ENCODE measurements around the gene OPN3.
A peak's percentile ranks its signal among the peaks of the same experiment; 100 is the strongest.

The OPN3 gene

DNA sequence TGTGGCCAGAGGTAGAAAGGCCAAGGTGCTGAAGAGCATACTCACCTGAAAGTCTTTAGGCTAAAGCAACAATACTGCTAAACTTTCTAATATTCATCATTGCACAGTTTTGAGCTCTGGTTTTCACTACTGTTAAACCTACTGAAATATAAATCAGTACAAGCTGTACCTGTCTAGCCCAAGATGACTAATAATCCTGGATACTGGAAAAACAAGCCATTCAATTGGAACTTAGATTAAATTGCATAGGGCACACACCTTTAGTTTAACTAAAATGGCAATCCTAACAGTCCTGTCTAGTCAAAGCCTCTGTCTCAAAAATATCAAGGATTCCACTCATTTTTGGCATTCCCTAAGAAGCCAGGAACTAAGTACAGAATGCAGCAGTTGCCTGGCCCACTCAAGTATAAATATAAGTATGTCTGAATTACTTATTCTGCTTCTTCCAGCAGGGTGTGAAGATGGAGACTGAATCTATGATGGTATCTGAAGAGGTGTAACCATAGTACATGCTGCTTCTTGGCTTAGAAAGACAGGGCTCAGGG lies 3.1 kb downstream of the OPN3 start:
- Histone ChIP-seq H3K9ac (ENCODE audit: low read depth, low read length) (no peak overlapping the region), H3K27me3 (ENCODE audit: control insufficient read depth, insufficient read depth, low read length) (0 out of 2 replicates have a peak, but pooled peaks cover 3% of the 10 kb centered on the region), H3K9me3 (ENCODE audit: control insufficient read depth, insufficient read depth, low read length) (0 out of 2 replicates have a peak, but pooled peaks cover 10% of the 10 kb centered on the region), H3K4me1 (ENCODE audit: control insufficient read depth, insufficient read depth, low read length) (peaks cover 23% of the 10 kb centered on the region), H3K36me3 (ENCODE audit: control insufficient read depth, insufficient read depth, low read length) (peaks cover 44% of the 10 kb centered on the region), H3K27ac (ENCODE audit: low read depth, low read length) (no peak overlapping the region), H3K4me3 (ENCODE audit: low read depth, low read length) (peak overlapping the region; percentile 100)

DNA sequence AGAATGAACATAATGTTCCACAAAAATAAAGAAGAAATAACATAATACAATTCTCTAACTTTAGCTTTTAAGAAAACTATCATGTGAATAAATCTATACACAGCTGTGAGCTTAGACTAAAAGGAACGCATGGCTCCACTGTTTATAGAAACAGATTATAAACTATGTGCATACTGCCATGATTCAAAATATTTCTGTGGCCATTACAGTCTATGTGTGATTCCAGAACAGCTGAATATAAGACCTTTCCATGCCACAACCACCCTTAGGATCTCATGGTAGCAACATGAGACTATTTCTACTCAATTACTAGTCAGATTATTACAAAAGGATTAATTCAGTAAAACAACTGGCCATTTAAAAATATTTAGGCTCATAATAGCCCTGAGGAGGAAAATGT lies 3.9 kb downstream of the OPN3 start:
- H3K4me3 ChIP-seq (ENCODE audit: low read depth, low read length) = no peak overlapping the region
- peaks cover 45% of the 10 kb centered on the region for H3K36me3 ChIP-seq (ENCODE audit: control insufficient read depth, insufficient read depth, low read length)
- 0 out of 2 replicates have a peak, but pooled peaks cover 2% of the 10 kb centered on the region for H3K9me3 ChIP-seq (ENCODE audit: control insufficient read depth, insufficient read depth, low read length)
- H3K27ac ChIP-seq (ENCODE audit: low read depth, low read length) = no peak overlapping the region
- H3K9ac ChIP-seq (ENCODE audit: low read depth, low read length) = no peak overlapping the region
- H3K27me3 ChIP-seq (ENCODE audit: control insufficient read depth, insufficient read depth, low read length) = 0 out of 2 replicates have a peak, but pooled peaks cover 3% of the 10 kb centered on the region
- peaks cover 26% of the 10 kb centered on the region for H3K4me1 ChIP-seq (ENCODE audit: control insufficient read depth, insufficient read depth, low read length)

DNA sequence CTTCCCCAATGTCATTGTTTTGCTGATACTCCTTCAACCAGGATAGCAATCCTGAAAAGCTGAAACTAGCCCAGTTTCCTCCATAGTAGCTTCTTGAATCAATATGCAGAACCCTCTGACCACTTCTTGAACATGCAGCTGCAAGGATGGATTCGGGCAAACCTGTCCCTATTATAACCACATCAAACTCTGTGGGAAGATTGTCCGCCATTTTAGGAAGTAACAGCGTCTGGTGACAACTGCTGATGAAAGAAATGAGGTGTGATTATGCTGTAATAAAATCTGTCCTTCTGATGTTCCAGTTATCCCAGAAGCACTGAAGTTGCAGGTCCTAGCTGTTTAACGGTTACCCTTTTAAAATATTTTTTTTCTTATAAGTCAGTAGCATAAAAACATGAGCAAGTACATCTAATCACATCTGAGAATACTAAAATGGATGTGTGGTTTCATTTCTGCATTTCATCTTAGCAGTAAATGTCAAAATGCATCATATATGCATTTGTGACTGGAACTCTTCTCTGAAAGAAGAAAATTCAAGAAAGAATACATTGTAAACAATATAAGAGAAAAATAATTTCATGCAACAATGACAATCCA lies 4.5 kb downstream of the OPN3 start:
- no peak overlapping the region for H3K9ac ChIP-seq (ENCODE audit: low read depth, low read length)
- H3K4me1 ChIP-seq (ENCODE audit: control insufficient read depth, insufficient read depth, low read length) = peaks cover 25% of the 10 kb centered on the region
- no peak overlapping the region for H3K4me3 ChIP-seq (ENCODE audit: low read depth, low read length)
- H3K9me3 ChIP-seq (ENCODE audit: control insufficient read depth, insufficient read depth, low read length) = no peaks in the 10 kb centered on the region
- H3K36me3 ChIP-seq (ENCODE audit: control insufficient read depth, insufficient read depth, low read length) = peaks cover 45% of the 10 kb centered on the region
- no peaks in the 10 kb centered on the region for H3K27me3 ChIP-seq (ENCODE audit: control insufficient read depth, insufficient read depth, low read length)
- H3K27ac ChIP-seq (ENCODE audit: low read depth, low read length) = no peak overlapping the region

DNA sequence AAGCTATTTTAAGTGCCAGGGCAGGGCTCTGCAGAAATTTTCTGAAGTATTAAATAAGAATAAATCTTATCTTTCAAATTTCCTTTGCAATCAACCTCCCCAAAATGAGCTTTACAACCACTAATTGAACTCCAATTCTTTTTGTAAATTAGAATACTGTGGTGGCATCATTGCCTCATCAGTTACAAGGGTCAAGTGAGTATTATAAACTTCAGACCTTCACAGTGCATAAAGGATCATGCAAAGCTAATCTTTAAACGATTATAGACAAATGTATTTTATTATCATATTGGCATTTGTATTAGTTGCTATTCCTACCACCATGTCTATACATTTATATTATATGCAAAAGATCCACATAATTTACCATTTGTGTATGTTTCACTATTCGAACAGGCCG lies 7.2 kb downstream of the OPN3 start:
- Histone ChIP-seq H3K27me3 (ENCODE audit: control insufficient read depth, insufficient read depth, low read length) (no peaks in the 10 kb centered on the region), H3K27ac (ENCODE audit: low read depth, low read length) (no peak overlapping the region), H3K4me3 (ENCODE audit: low read depth, low read length) (no peak overlapping the region), H3K4me1 (ENCODE audit: control insufficient read depth, insufficient read depth, low read length) (peaks cover 14% of the 10 kb centered on the region), H3K9me3 (ENCODE audit: control insufficient read depth, insufficient read depth, low read length) (no peaks in the 10 kb centered on the region), H3K36me3 (ENCODE audit: control insufficient read depth, insufficient read depth, low read length) (peaks cover 45% of the 10 kb centered on the region), H3K9ac (ENCODE audit: low read depth, low read length) (no peak overlapping the region)

DNA sequence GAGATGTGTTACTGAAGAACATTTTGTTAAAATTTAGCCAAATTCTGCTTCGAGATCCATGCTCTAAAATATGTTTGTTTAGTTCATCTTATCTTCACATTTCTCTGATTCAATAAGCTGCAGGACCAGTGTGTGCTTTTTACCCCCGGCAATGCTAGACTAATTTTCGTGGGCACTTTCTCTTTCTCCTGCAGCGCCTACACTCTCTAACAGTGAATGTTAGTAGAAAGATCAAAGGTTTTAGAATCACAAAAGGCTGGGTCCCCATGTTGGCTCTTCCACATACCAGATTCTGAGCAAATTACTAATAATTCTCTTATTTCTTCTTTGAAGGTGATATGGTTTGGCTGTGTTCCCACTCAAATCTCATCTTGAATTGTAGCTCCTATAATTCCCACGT lies 8.5 kb downstream of the OPN3 start:
- no peak overlapping the region for H3K4me3 ChIP-seq (ENCODE audit: low read depth, low read length)
- H3K36me3 ChIP-seq (ENCODE audit: control insufficient read depth, insufficient read depth, low read length) = peaks cover 38% of the 10 kb centered on the region
- no peak overlapping the region for H3K9ac ChIP-seq (ENCODE audit: low read depth, low read length)
- H3K27ac ChIP-seq (ENCODE audit: low read depth, low read length) = no peak overlapping the region
- H3K27me3 ChIP-seq (ENCODE audit: control insufficient read depth, insufficient read depth, low read length) = no peaks in the 10 kb centered on the region
- no peaks in the 10 kb centered on the region for H3K9me3 ChIP-seq (ENCODE audit: control insufficient read depth, insufficient read depth, low read length)
- peaks cover 11% of the 10 kb centered on the region for H3K4me1 ChIP-seq (ENCODE audit: control insufficient read depth, insufficient read depth, low read length)

DNA sequence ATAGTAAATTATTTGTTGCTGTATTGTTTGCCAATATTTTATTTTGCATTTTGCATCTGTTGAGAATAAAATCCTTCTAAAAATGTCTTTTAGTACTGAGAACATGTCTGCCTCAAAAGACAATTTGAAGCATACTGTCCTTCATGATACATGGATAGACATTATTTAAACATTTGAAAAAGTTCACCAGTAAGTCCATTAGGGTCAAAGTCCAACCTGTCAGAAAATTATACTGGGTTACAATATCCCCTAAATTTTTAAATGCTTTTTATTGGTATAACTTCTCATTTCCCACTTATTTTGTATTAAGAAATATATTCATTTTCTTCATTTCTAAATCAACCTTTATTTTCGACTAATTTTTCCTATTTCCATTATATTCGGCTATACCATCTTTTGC lies 9.3 kb downstream of the OPN3 start:
- Histone ChIP-seq H3K4me1 (ENCODE audit: control insufficient read depth, insufficient read depth, low read length) (peaks cover 11% of the 10 kb centered on the region), H3K9ac (ENCODE audit: low read depth, low read length) (no peak overlapping the region), H3K36me3 (ENCODE audit: control insufficient read depth, insufficient read depth, low read length) (peaks cover 30% of the 10 kb centered on the region), H3K27me3 (ENCODE audit: control insufficient read depth, insufficient read depth, low read length) (no peaks in the 10 kb centered on the region), H3K27ac (ENCODE audit: low read depth, low read length) (no peak overlapping the region), H3K4me3 (ENCODE audit: low read depth, low read length) (no peak overlapping the region), H3K9me3 (ENCODE audit: control insufficient read depth, insufficient read depth, low read length) (no peaks in the 10 kb centered on the region)

DNA sequence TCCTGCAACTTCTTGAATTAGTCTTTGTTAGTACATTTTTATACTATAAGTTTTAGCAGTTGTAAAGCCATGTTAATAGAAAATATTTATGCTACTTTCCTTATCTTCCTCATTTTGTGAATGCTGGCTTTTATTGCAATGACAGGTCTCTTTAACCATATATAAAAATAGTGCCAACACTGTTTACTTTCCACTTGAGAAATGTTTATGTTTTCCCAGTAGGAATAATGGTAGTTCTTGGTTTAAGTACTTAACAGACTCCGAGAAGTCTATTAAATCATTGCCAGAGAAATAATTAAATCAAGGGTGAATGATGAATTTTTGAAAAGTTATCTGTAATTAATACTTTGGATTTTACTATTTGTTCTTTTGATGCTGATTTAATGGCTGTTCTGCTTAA lies 9.7 kb downstream of the OPN3 start:
- no peak overlapping the region for H3K9ac ChIP-seq (ENCODE audit: low read depth, low read length)
- peaks cover 26% of the 10 kb centered on the region for H3K36me3 ChIP-seq (ENCODE audit: control insufficient read depth, insufficient read depth, low read length)
- no peak overlapping the region for H3K27ac ChIP-seq (ENCODE audit: low read depth, low read length)
- no peaks in the 10 kb centered on the region for H3K27me3 ChIP-seq (ENCODE audit: control insufficient read depth, insufficient read depth, low read length)
- H3K4me1 ChIP-seq (ENCODE audit: control insufficient read depth, insufficient read depth, low read length) = peaks cover 11% of the 10 kb centered on the region
- H3K9me3 ChIP-seq (ENCODE audit: control insufficient read depth, insufficient read depth, low read length) = no peaks in the 10 kb centered on the region
- no peak overlapping the region for H3K4me3 ChIP-seq (ENCODE audit: low read depth, low read length)

DNA sequence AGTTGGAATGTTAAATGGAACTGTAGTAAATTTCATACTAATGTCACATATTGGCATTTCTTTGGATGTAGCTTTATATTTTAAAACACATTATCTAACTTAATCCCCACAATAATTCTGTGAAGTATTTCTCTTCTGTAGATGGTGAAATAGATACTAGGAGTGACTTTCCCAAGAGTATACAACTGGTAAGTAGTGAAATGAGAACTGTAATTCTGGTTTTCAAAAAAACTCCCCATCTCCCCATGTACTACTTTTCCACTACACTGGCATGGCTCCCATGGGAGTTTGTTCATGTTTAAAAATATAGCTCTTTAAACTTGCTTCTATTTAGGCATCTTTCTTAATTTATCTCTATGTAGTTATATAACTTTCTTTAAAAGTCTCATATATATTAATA lies 10.2 kb downstream of the OPN3 start:
- Histone ChIP-seq H3K9ac (ENCODE audit: low read depth, low read length) (no peak overlapping the region), H3K9me3 (ENCODE audit: control insufficient read depth, insufficient read depth, low read length) (no peaks in the 10 kb centered on the region), H3K27ac (ENCODE audit: low read depth, low read length) (no peak overlapping the region), H3K27me3 (ENCODE audit: control insufficient read depth, insufficient read depth, low read length) (no peaks in the 10 kb centered on the region), H3K4me3 (ENCODE audit: low read depth, low read length) (no peak overlapping the region), H3K4me1 (ENCODE audit: control insufficient read depth, insufficient read depth, low read length) (peaks cover 11% of the 10 kb centered on the region), H3K36me3 (ENCODE audit: control insufficient read depth, insufficient read depth, low read length) (peaks cover 21% of the 10 kb centered on the region)

DNA sequence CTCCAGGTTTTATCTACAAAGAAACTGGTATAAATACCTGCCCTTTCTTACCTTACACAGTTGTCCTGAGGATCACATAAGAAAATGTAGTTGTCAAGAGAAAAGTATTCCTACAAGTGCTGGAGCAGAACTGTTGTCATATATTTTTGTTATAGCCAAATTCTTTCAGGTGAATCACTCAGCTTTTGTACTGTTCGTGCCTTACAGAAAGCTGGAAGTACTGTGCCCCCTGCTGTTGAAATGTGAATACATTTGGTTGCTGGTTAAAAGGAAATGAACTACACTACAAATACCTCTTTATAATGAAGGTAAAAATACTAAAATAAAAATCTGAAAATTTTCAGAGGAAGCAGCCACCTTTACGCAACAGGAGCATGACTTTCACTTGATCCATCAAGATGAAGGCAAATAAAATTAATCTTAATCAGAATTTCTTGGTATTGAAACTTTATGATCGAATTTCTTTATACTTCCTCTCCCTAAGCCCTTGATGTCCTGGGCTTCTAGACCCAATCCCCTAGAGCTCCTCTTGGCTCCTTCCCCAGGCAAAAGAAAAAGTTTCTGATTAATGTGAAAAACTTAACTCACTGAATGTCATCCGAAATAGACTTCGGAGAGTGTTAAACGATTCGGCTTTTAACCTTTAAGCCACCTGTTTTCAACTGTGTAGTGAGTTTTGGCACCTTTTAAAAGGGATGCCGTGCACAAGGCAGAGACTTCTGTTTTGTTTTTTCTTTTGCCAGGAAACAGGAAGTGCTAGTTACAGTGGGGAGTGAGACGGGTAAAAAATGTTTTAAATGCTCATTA lies 12.5 kb downstream of the OPN3 start:
- no peak overlapping the region for H3K4me3 ChIP-seq (ENCODE audit: low read depth, low read length)
- H3K27ac ChIP-seq (ENCODE audit: low read depth, low read length) = peak overlapping the region; percentile 62
- H3K27me3 ChIP-seq (ENCODE audit: control insufficient read depth, insufficient read depth, low read length) = no peaks in the 10 kb centered on the region
- no peaks in the 10 kb centered on the region for H3K9me3 ChIP-seq (ENCODE audit: control insufficient read depth, insufficient read depth, low read length)
- H3K4me1 ChIP-seq (ENCODE audit: control insufficient read depth, insufficient read depth, low read length) = peaks cover 11% of the 10 kb centered on the region
- no peak overlapping the region for H3K9ac ChIP-seq (ENCODE audit: low read depth, low read length)
- peaks cover 4% of the 10 kb centered on the region; the same call in 1 of the 2 replicates for H3K36me3 ChIP-seq (ENCODE audit: control insufficient read depth, insufficient read depth, low read length)

DNA sequence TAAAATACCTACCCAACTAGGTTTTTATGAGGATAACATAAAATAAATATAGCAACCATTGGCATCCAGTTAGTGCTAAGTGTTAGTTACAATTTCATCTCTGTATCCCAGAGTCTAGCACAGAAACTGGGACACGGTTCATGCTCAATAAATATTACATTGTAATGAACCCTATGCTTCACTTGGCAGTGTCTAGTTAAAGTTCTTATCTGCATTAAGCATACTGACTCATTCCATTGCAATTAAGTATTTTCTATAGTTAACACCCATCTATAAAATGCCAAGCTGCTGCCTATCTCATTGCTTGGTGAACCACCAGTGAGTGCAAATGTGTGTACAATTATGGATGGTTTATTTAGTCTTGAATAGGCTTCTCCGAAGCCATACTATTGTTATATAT lies 15.2 kb downstream of the OPN3 start:
- H3K9ac ChIP-seq (ENCODE audit: low read depth, low read length) = no peak overlapping the region
- H3K4me3 ChIP-seq (ENCODE audit: low read depth, low read length) = no peak overlapping the region
- H3K36me3 ChIP-seq (ENCODE audit: control insufficient read depth, insufficient read depth, low read length) = no peaks in the 10 kb centered on the region; the same call in 1 of the 2 replicates
- no peaks in the 10 kb centered on the region for H3K27me3 ChIP-seq (ENCODE audit: control insufficient read depth, insufficient read depth, low read length)
- no peak overlapping the region for H3K27ac ChIP-seq (ENCODE audit: low read depth, low read length)
- H3K4me1 ChIP-seq (ENCODE audit: control insufficient read depth, insufficient read depth, low read length) = peaks cover 7% of the 10 kb centered on the region; the same call in 1 of the 2 replicates
- H3K9me3 ChIP-seq (ENCODE audit: control insufficient read depth, insufficient read depth, low read length) = no peaks in the 10 kb centered on the region

DNA sequence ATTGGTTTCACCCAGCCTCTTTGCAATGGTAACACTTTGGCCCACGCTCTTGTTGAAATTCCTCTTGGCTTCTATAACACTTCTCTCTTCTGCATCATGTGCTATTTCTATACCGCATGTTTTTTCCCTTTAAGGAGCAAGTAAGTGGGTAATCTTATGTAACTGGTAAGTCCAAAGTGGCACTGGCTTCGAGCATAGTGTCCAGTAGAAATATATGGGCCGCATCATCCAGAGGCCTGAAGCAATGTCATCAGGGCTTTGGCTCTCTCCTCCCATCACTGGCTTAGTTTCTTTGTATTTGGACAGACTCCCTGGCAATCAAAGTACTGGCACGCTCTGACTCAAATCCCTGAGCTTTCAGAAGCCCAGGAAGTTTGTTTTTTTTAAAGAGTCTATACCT lies 17.5 kb downstream of the OPN3 start:
- H3K36me3 ChIP-seq (ENCODE audit: control insufficient read depth, insufficient read depth, low read length) = no peaks in the 10 kb centered on the region; the same call in 1 of the 2 replicates
- no peak overlapping the region for H3K4me3 ChIP-seq (ENCODE audit: low read depth, low read length)
- no peaks in the 10 kb centered on the region for H3K9me3 ChIP-seq (ENCODE audit: control insufficient read depth, insufficient read depth, low read length)
- peaks cover 4% of the 10 kb centered on the region; the same call in 1 of the 2 replicates for H3K4me1 ChIP-seq (ENCODE audit: control insufficient read depth, insufficient read depth, low read length)
- H3K27ac ChIP-seq (ENCODE audit: low read depth, low read length) = no peak overlapping the region
- no peak overlapping the region for H3K9ac ChIP-seq (ENCODE audit: low read depth, low read length)
- H3K27me3 ChIP-seq (ENCODE audit: control insufficient read depth, insufficient read depth, low read length) = no peaks in the 10 kb centered on the region
